ENCODE measurements around the gene ZNF536. TPM values are rescaled to one million over a fixed set of nuclear protein-coding genes. Genes with fewer than 3 reads are reported as not detected.

The ZNF536 gene
- total and polyA plus RNA-seq, 2 of the 13 experiments (the other 11 are each of a cell fraction or from before 2014, with no cell fraction given), result not detected

- Histone ChIP-seq H3K79me2 (ENCODE audit: insufficient read depth, low read length) (no peaks in the 10 kb centered on the region), H3K4me1 (ENCODE audit: insufficient read depth, low read length) (no peaks in the 10 kb centered on the region), H3K4me2 (ENCODE audit: low read depth, low read length) (no peak overlapping the region), H3K4me3 (replicated peaks in 1 of 3; ENCODE audit: insufficient read depth in 1 of 3, low read depth in 2 of 3, low read length in 3 of 3) (no peak overlapping the region), H4K20me1 (ENCODE audit: insufficient read depth, low read length) (no peaks in the 10 kb centered on the region), H3K36me3 (replicated peaks in 1 of 2; ENCODE audit: control insufficient read depth in 1 of 2, insufficient read depth in 2 of 2, low read length in 2 of 2) (no peaks in the 10 kb centered on the region), H2AFZ (ENCODE audit: low read length) (no peak overlapping the region), H3K27me3 (ENCODE audit: control insufficient read depth in 1 of 2, insufficient read depth in 2 of 2, low read length in 2 of 2) (peaks cover 1 to 8% of the 10 kb centered on the region in 2 experiments; a peak in 2 of 5 replicates), H3K9ac (ENCODE audit: insufficient read depth, low read depth, low read length) (no peak overlapping the region), H3K9me3 (ENCODE audit: low read length) (peaks cover 10% of the 10 kb centered on the region; the same call in 1 of the 2 replicates), H3K27ac (ENCODE audit: extremely low read length, insufficient read depth, low read length) (no peak overlapping the region)
- no peak for DNase-seq (ENCODE audit: low spot score)
- FAIRE-seq, result no peak
- no TSS peak for BruUV-seq (replicated peaks)
- ATAC-seq, result no peak
- ChIA-PET CTCF (ENCODE audit: low intra/inter-chr PET ratio, low total read pairs) (no interaction called here), POLR2A (no interaction called here)
- intact Hi-C loops (cut with micrococcal nuclease; ENCODE audit: unreplicated experiment) (no loop called here), in situ Hi-C loops (cut with HindIII; ENCODE audit: extremely low pct_ligation_motif_present, low pct_unique_long_range_greater_than_20kb) (no loop called here)
- 31% methylated on average over 2 of the region's 2 CpGs for WGBS (ENCODE audit: low lambda C conversion rate)
- TF ChIP-seq KIAA2018 (CRISPR knock-in tag; IDR thresholded peaks at IDR 0.05; ENCODE audit: borderline replicate concordance) (no peak), PBX3 (CRISPR knock-in tag; IDR thresholded peaks at IDR 0.05; ENCODE audit: borderline replicate concordance) (no peak), ZNF800 (CRISPR knock-in tag; IDR thresholded peaks at IDR 0.05) (no peak), MIXL1 (CRISPR knock-in tag; IDR thresholded peaks at IDR 0.05) (no peak), ZNF562 (CRISPR knock-in tag; IDR thresholded peaks at IDR 0.05; ENCODE audit: borderline replicate concordance) (no peak), ZNF18 (CRISPR knock-in tag; IDR thresholded peaks at IDR 0.05; ENCODE audit: insufficient replicate concordance) (no peak), DR1 (CRISPR knock-in tag; IDR thresholded peaks at IDR 0.05) (no peak), KLF13 (CRISPR knock-in tag; IDR thresholded peaks at IDR 0.05) (no peak)
These were observed 65.7 kb downstream of the ZNF536 start for GRCh38 chr19:30437869-30438268.
